MG63 (cell line): ENCODE measurements around the gene DST. TPM values are rescaled to one million over a fixed set of nuclear protein-coding genes. Genes with fewer than 3 reads are reported as not detected.

ENCODE experiments used
- DNase-seq: peaks from one replicate; pipeline ENCODE4 v3.0.0-alpha.2; 2020
- H3K27me3 ChIP-seq: fragments of 250-450 bp; sonication (Bioruptor Pico); 2 replicates; pipeline ENCODE4 v1.5.1; 2020; ENCODE audit warnings: mild to moderate bottlenecking, moderate library complexity
- H3K36me3 ChIP-seq: fragments of 250-450 bp; sonication (Bioruptor Pico); 2 replicates; pipeline ENCODE4 v1.5.1; 2020; ENCODE audit warnings: mild to moderate bottlenecking, moderate library complexity
- H3K4me3 ChIP-seq: fragments of 250-450 bp; sonication (Bioruptor Pico); 2 replicates; pipeline ENCODE4 v1.5.1; 2020; ENCODE audit warnings: mild to moderate bottlenecking, moderate library complexity
- H3K9me3 ChIP-seq: fragments of 250-450 bp; sonication (Bioruptor Pico); 2 replicates; pipeline ENCODE4 v1.5.1; 2020; ENCODE audit warnings: mild to moderate bottlenecking, moderate library complexity
- total RNA-seq: library from RNA; depleted of rRNA; stranded (reverse); fragments of >200 nt; shearing (Covaris generic); gene quantifications from 2 replicates; pipeline ENCODE4 v1.2.3, GENCODE V29; 2014; ENCODE audit warnings: low replicate concordance

Gene DST
- total RNA-seq, 1 experiment from 2014 or later = 16.7 TPM

GRCh38 chr6:56540232-56541029 lies 102.3 kb downstream of the DST start:
- DNase-seq = no peak
- Histone ChIP-seq H3K36me3 (peaks cover 11% of the 10 kb centered on the region), H3K9me3 (no peaks in the 10 kb centered on the region), H3K27me3 (no peaks in the 10 kb centered on the region), H3K4me3 (peak overlapping the region; percentile 58)

GRCh38 chr6:56539527-56540105 lies 103.1 kb downstream of the DST start:
- peaks cover 16% of the 10 kb centered on the region for H3K36me3 ChIP-seq
- DNase-seq = no peak
- H3K27me3 ChIP-seq = no peaks in the 10 kb centered on the region
- H3K4me3 ChIP-seq = peak overlapping the region; percentile 58
- H3K9me3 ChIP-seq = no peaks in the 10 kb centered on the region

GRCh38 chr6:56538851-56539250 lies 103.8 kb downstream of the DST start:
- H3K4me3 ChIP-seq = peak overlapping the region; percentile 58
- H3K9me3 ChIP-seq = no peaks in the 10 kb centered on the region

GRCh38 chr6:56537223-56537770 lies 105.4 kb downstream of the DST start:
- Histone ChIP-seq H3K36me3 (peaks cover 33% of the 10 kb centered on the region), H3K9me3 (no peaks in the 10 kb centered on the region), H3K27me3 (no peaks in the 10 kb centered on the region), H3K4me3 (no peak overlapping the region)
- no peak for DNase-seq

More at GRCh38 chr6:56538851-56539250, 103.8 kb downstream of the DST start:
- Histone ChIP-seq H3K27me3 (no peaks in the 10 kb centered on the region), H3K36me3 (peaks cover 19% of the 10 kb centered on the region)
- no peak for DNase-seq

GRCh38 chr6:56536536-56536935 lies 106.2 kb downstream of the DST start:
- Histone ChIP-seq H3K4me3 (no peak overlapping the region), H3K27me3 (no peaks in the 10 kb centered on the region), H3K9me3 (no peaks in the 10 kb centered on the region), H3K36me3 (peaks cover 41% of the 10 kb centered on the region)
- DNase-seq = no peak

GRCh38 chr6:56535626-56536025 lies 107.1 kb downstream of the DST start:
- DNase-seq = no peak
- Histone ChIP-seq H3K4me3 (no peak overlapping the region), H3K9me3 (no peaks in the 10 kb centered on the region), H3K36me3 (peaks cover 49% of the 10 kb centered on the region), H3K27me3 (no peaks in the 10 kb centered on the region)

GRCh38 chr6:56534680-56535419 lies 107.8 kb downstream of the DST start:
- H3K36me3 ChIP-seq = peaks cover 51% of the 10 kb centered on the region
- DNase-seq = no peak
- H3K4me3 ChIP-seq = no peak overlapping the region
- no peaks in the 10 kb centered on the region for H3K27me3 ChIP-seq
- H3K9me3 ChIP-seq = no peaks in the 10 kb centered on the region

- H3K36me3 ChIP-seq = peaks cover 61% of the 10 kb centered on the region
- DNase-seq = no peak
- no peaks in the 10 kb centered on the region for H3K27me3 ChIP-seq
Measured at GRCh38 chr6:56532766-56533551, 109.7 kb downstream of the DST start.

GRCh38 chr6:56531839-56532595 lies 110.7 kb downstream of the DST start:
- DNase-seq = no peak
- H3K36me3 ChIP-seq = peaks cover 70% of the 10 kb centered on the region
- H3K4me3 ChIP-seq = no peak overlapping the region
- H3K9me3 ChIP-seq = no peaks in the 10 kb centered on the region
- H3K27me3 ChIP-seq = no peaks in the 10 kb centered on the region

More at GRCh38 chr6:56532766-56533551, 109.7 kb downstream of the DST start:
- Histone ChIP-seq H3K9me3 (no peaks in the 10 kb centered on the region), H3K4me3 (no peak overlapping the region)

GRCh38 chr6:56529594-56530191 lies 113.0 kb downstream of the DST start:
- H3K9me3 ChIP-seq = no peaks in the 10 kb centered on the region
- no peaks in the 10 kb centered on the region for H3K27me3 ChIP-seq
- H3K4me3 ChIP-seq = no peak overlapping the region
- no peak for DNase-seq
- H3K36me3 ChIP-seq = peaks cover 60% of the 10 kb centered on the region

GRCh38 chr6:56528412-56528841 lies 114.3 kb downstream of the DST start:
- Histone ChIP-seq H3K4me3 (no peak overlapping the region), H3K27me3 (no peaks in the 10 kb centered on the region), H3K9me3 (no peaks in the 10 kb centered on the region), H3K36me3 (peaks cover 53% of the 10 kb centered on the region)
- DNase-seq = peak; percentile 65

- no peak for DNase-seq
- H3K27me3 ChIP-seq = no peaks in the 10 kb centered on the region
- no peaks in the 10 kb centered on the region for H3K9me3 ChIP-seq
- peaks cover 50% of the 10 kb centered on the region for H3K36me3 ChIP-seq
- no peak overlapping the region for H3K4me3 ChIP-seq
Measured at GRCh38 chr6:56527934-56528333, 114.8 kb downstream of the DST start.

- H3K9me3 ChIP-seq = no peaks in the 10 kb centered on the region
- H3K27me3 ChIP-seq = no peaks in the 10 kb centered on the region
- no peak for DNase-seq
- peaks cover 50% of the 10 kb centered on the region for H3K36me3 ChIP-seq
- H3K4me3 ChIP-seq = no peak overlapping the region
Measured at GRCh38 chr6:56526860-56527544, 115.7 kb downstream of the DST start.

- H3K27me3 ChIP-seq = no peaks in the 10 kb centered on the region
- no peaks in the 10 kb centered on the region for H3K9me3 ChIP-seq
- no peak for DNase-seq
- H3K4me3 ChIP-seq = no peak overlapping the region
- H3K36me3 ChIP-seq = peaks cover 43% of the 10 kb centered on the region
Measured at GRCh38 chr6:56525974-56526789, 116.5 kb downstream of the DST start.
